Activated naive CD4-positive, alpha-beta T cell treated with anti-CD3 and anti-CD28 coated beads, Interleukin-2, amount 50 U/mL, for 24 hours (primary cell): ENCODE measurements around the gene NCL.
A peak's percentile ranks its signal among the peaks of the same experiment; 100 is the strongest.

Source experiments
- H3K27ac Mint-ChIP-seq: one replicate; pipeline ENCODE4 v1.8.0; 2021; ENCODE audit warnings: mild to moderate bottlenecking, mixed read lengths
- H3K27me3 Mint-ChIP-seq: one replicate; pipeline ENCODE4 v1.8.0; 2021; ENCODE audit warnings: mixed read lengths
- H3K36me3 Mint-ChIP-seq: one replicate; pipeline ENCODE4 v1.8.0; 2021; ENCODE audit warnings: mixed read lengths
- H3K4me1 Mint-ChIP-seq: one replicate; pipeline ENCODE4 v1.8.0; 2021; ENCODE audit warnings: mixed read lengths
- H3K4me3 Mint-ChIP-seq: one replicate; pipeline ENCODE4 v1.8.0; 2021; ENCODE audit warnings: mild to moderate bottlenecking, mixed read lengths
- H3K9me3 Mint-ChIP-seq: one replicate; pipeline ENCODE4 v1.8.0; 2021; ENCODE audit warnings: mixed read lengths

The NCL gene, protein sequence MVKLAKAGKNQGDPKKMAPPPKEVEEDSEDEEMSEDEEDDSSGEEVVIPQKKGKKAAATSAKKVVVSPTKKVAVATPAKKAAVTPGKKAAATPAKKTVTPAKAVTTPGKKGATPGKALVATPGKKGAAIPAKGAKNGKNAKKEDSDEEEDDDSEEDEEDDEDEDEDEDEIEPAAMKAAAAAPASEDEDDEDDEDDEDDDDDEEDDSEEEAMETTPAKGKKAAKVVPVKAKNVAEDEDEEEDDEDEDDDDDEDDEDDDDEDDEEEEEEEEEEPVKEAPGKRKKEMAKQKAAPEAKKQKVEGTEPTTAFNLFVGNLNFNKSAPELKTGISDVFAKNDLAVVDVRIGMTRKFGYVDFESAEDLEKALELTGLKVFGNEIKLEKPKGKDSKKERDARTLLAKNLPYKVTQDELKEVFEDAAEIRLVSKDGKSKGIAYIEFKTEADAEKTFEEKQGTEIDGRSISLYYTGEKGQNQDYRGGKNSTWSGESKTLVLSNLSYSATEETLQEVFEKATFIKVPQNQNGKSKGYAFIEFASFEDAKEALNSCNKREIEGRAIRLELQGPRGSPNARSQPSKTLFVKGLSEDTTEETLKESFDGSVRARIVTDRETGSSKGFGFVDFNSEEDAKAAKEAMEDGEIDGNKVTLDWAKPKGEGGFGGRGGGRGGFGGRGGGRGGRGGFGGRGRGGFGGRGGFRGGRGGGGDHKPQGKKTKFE

DNA sequence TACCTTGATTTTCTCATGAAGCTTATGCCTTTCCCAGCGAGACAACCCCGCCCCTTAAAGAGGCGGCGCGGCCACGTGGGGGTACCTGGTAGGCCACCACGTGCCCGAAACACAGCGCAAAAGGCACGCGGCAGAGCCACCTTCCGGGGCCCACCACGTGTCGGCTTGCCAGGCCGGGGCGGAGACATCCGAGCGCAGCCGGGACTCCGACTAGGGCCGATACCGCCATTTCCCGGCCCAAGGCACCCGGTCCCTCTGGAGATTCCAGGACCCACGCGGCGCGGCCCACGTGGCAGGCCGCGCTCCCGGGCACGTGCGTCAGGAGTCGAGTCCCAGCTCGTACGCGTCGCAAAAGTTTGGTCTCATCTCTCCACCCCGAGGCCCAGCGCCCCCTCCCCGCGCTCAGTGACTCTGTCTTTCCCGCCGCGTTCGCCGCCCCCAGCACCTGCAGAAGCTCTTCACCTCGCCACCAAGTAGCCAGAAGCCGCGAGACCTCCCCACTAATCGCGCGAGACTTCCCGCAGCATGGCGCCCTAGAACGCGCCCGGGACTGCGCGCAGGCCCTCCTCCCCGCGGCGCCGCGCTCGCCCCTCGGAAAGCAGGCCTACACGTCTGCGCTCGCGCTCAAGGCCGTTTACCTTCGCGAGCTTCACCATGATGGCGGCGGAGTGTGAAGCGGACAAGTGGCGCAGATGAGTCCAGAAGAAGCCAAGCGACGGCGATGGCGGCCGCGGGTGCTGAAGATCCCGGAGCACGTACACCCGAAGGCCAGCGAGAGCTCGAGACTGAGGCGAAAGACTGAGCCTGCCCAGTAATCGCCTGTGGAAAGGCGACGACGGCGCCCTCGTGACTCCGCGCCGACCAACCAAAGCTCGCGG lies at the start of gene NCL:
TSS of gene NCL (minus strand) at position 787 of the 878 bp plus-strand sequence. CDS start at position 656, 131 bp downstream.
- peaks cover 34% of the 10 kb centered on the region for H3K36me3 Mint-ChIP-seq
- H3K4me1 Mint-ChIP-seq = peaks cover 45% of the 10 kb centered on the region
- peak within 1 kb of the TSS; percentile 96 for H3K4me3 Mint-ChIP-seq
- H3K27ac Mint-ChIP-seq = peak within 1 kb of the TSS; percentile 95
- H3K27me3 Mint-ChIP-seq = no peaks in the 10 kb centered on the region
- H3K9me3 Mint-ChIP-seq = no peaks in the 10 kb centered on the region

DNA sequence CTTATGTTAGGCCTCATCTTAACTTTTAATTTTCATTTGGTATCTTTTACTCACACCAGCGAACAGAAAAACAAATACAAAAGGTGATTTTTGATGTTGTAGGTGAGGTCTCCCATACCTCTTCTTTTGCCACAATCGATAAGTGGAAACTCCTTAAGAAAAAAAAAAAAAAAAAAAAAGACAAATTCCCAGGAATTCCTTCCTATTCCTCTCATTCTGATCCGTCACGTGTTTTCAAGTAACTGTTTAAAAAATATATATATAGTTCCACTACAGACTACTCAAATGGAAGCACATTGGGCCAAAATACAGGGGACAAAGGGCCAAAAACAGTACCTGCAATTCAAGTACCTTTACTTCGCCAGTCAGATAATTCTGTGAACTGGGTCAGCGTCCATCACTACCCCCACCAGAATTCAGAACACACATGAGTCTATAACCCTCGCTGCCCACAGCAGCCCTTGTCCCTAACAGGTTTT lies 49.5 kb upstream of the NCL start:
- H3K4me3 Mint-ChIP-seq = peak overlapping the region; percentile 92
- H3K27ac Mint-ChIP-seq = peak overlapping the region; percentile 96
- no peaks in the 10 kb centered on the region for H3K27me3 Mint-ChIP-seq
- no peaks in the 10 kb centered on the region for H3K36me3 Mint-ChIP-seq
- H3K4me1 Mint-ChIP-seq = peaks cover 18% of the 10 kb centered on the region
- H3K9me3 Mint-ChIP-seq = no peaks in the 10 kb centered on the region

DNA sequence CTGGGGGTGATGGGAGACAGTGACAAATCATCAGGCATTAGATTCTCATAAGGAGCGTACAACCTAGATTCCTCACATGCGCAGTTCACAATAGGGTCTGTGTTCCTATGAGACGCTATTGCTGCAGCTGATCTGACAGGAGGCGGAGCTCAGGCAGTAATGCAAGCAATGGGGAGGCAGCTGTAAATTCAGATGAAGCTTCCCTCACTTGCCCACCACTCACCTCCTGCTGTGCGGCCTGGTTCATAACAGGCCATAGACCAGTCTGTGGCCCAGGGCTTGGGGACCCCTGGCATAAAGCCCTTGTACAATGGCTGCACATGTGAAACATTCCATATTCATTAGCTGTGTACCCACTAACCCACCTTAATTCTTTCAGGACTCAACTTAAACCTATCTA lies 47.9 kb upstream of the NCL start:
- Mint-ChIP-seq H3K36me3 (peaks cover 2% of the 10 kb centered on the region), H3K27me3 (no peaks in the 10 kb centered on the region), H3K4me1 (peaks cover 15% of the 10 kb centered on the region), H3K9me3 (no peaks in the 10 kb centered on the region), H3K4me3 (peak overlapping the region; percentile 31), H3K27ac (no peak overlapping the region)

DNA sequence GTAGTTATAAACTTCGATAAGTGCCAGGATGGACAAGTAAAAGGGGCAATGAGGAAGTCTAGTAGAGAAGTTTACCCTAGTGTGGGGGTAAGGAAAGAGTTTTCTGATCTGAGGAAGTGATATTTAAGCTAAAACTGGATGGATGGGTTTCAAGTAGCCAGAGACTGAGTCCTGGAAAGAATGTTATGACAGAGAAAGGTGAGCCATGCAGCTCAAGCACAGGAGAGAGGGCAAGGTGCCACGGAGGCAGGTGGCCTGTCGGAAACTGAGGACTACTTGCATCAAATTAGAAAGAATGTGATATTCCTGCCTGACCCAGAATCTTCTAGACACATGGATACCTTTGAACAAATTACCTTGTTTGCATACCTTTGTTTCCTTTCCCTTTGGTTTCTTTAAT lies 39.5 kb upstream of the NCL start:
- Mint-ChIP-seq H3K9me3 (no peaks in the 10 kb centered on the region), H3K27ac (no peak overlapping the region), H3K4me3 (no peak overlapping the region), H3K4me1 (no peaks in the 10 kb centered on the region), H3K27me3 (no peaks in the 10 kb centered on the region), H3K36me3 (peaks cover 9% of the 10 kb centered on the region)

GRCh38 chr2:231502596-231502995 lies 38.3 kb upstream of the NCL start:
- no peaks in the 10 kb centered on the region for H3K9me3 Mint-ChIP-seq
- H3K27me3 Mint-ChIP-seq = no peaks in the 10 kb centered on the region
- no peak overlapping the region for H3K4me3 Mint-ChIP-seq
- no peak overlapping the region for H3K27ac Mint-ChIP-seq
- H3K4me1 Mint-ChIP-seq = no peaks in the 10 kb centered on the region
- peaks cover 9% of the 10 kb centered on the region for H3K36me3 Mint-ChIP-seq

DNA sequence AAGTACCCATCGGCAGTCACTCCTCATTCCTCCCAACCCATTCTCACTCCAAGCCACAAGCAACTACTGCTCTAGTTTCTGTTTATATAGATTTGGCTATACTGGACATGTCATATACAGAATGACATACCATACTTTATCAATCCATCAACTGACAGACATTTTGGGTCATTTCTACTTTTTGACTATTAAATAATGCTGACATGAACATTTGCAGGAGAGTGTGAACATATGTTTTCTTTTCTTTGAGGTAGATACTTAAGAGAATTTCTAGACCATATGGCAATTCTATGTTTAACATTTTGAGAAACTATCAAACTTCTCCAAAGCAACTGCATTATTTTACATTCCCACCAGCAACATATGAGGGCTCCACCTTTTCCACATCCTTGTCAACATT lies 33.4 kb upstream of the NCL start:
- Mint-ChIP-seq H3K4me1 (no peaks in the 10 kb centered on the region), H3K4me3 (no peak overlapping the region), H3K27me3 (no peaks in the 10 kb centered on the region), H3K27ac (no peak overlapping the region), H3K36me3 (no peaks in the 10 kb centered on the region), H3K9me3 (no peaks in the 10 kb centered on the region)

DNA sequence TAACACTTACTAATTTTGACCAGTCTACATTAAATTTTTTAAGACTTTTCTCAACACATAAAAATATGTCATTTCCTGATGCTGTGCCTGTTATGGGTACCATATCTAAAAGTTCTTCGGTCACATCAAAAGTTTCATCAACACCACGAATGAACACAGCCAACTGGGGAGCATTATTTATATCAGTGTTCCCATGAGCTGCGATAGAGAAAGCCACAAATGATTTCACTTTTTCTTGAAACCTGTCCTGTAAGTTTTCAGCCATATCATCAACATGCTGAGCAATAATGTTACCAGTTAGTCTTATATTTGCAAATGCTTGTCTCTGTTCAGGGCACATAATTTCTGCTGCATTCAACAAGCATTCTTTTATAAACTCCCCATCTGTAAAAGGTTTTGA lies 30.4 kb upstream of the NCL start:
- H3K27me3 Mint-ChIP-seq = no peaks in the 10 kb centered on the region
- H3K36me3 Mint-ChIP-seq = no peaks in the 10 kb centered on the region
- no peaks in the 10 kb centered on the region for H3K4me1 Mint-ChIP-seq
- no peaks in the 10 kb centered on the region for H3K9me3 Mint-ChIP-seq
- no peak overlapping the region for H3K27ac Mint-ChIP-seq
- H3K4me3 Mint-ChIP-seq = no peak overlapping the region

DNA sequence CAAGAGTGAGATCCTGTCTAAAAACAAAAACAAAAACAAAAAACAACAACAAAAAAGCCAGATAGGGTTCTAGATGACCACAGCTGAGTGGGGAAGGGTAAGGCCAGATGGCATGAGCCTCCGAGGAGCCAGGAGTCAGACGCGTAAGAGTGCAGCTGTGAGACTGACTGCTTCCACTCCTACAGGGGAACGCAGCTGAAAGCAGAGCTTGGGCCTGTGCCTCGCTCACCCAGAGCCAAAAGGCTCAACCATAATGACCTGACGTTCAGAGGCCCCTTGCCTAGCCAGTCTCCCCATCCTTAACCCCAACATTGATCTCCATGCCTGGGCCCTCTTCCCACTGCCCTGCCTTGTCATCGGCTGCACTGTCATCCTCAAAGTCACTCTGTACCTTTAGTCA lies 26.5 kb upstream of the NCL start:
- no peaks in the 10 kb centered on the region for H3K27me3 Mint-ChIP-seq
- H3K4me3 Mint-ChIP-seq = no peak overlapping the region
- H3K4me1 Mint-ChIP-seq = peaks cover 6% of the 10 kb centered on the region
- no peaks in the 10 kb centered on the region for H3K36me3 Mint-ChIP-seq
- H3K9me3 Mint-ChIP-seq = no peaks in the 10 kb centered on the region
- H3K27ac Mint-ChIP-seq = no peak overlapping the region

DNA sequence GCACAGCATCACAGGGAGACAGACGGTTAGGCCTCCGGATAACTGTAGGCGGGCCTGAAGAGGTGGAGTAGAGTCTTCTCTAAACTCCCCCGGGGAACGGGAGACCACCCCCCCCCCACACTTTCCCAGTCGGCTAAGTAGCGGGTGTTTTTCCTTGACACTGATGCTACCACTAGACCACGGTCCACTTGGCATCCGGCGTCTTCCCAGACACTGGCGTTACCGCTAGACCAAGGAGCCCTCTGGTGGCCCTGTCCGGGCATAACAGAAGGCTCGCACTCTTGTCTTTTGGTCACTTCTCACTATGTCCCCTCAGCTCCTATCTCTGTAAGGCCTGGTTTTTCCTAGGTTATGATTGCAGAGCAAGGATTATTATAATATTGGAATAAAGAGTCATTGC lies 25.7 kb upstream of the NCL start:
- Mint-ChIP-seq H3K27ac (no peak overlapping the region), H3K4me1 (peaks cover 6% of the 10 kb centered on the region), H3K9me3 (no peaks in the 10 kb centered on the region), H3K4me3 (no peak overlapping the region), H3K27me3 (no peaks in the 10 kb centered on the region), H3K36me3 (no peaks in the 10 kb centered on the region)

DNA sequence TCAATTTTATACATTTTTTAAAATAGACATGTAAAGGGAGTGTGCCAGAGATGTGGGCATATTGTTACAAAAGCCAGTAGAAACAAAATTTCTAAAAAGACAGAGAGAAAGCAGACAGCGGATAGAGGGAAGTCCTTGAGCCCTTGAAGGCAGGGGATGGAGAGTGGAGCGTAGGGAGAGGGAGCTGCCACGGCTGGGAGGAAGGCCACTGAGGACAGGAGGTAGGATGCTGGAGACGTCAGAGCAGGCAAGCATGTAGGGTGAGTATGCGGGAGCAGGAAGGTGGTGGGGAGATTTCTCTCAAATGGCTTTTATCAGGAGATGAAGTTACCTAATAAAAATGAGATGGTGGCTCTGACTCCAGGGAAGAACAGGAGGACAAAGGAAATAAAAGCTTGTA lies 24.0 kb upstream of the NCL start:
- no peaks in the 10 kb centered on the region for H3K36me3 Mint-ChIP-seq
- peaks cover 6% of the 10 kb centered on the region for H3K4me1 Mint-ChIP-seq
- no peaks in the 10 kb centered on the region for H3K9me3 Mint-ChIP-seq
- H3K4me3 Mint-ChIP-seq = no peak overlapping the region
- H3K27me3 Mint-ChIP-seq = no peaks in the 10 kb centered on the region
- no peak overlapping the region for H3K27ac Mint-ChIP-seq

GRCh38 chr2:231486851-231487596 lies 22.7 kb upstream of the NCL start:
- Mint-ChIP-seq H3K4me3 (no peak overlapping the region), H3K36me3 (no peaks in the 10 kb centered on the region), H3K27me3 (no peaks in the 10 kb centered on the region), H3K4me1 (peaks cover 13% of the 10 kb centered on the region), H3K9me3 (no peaks in the 10 kb centered on the region), H3K27ac (peak overlapping the region; percentile 81)

DNA sequence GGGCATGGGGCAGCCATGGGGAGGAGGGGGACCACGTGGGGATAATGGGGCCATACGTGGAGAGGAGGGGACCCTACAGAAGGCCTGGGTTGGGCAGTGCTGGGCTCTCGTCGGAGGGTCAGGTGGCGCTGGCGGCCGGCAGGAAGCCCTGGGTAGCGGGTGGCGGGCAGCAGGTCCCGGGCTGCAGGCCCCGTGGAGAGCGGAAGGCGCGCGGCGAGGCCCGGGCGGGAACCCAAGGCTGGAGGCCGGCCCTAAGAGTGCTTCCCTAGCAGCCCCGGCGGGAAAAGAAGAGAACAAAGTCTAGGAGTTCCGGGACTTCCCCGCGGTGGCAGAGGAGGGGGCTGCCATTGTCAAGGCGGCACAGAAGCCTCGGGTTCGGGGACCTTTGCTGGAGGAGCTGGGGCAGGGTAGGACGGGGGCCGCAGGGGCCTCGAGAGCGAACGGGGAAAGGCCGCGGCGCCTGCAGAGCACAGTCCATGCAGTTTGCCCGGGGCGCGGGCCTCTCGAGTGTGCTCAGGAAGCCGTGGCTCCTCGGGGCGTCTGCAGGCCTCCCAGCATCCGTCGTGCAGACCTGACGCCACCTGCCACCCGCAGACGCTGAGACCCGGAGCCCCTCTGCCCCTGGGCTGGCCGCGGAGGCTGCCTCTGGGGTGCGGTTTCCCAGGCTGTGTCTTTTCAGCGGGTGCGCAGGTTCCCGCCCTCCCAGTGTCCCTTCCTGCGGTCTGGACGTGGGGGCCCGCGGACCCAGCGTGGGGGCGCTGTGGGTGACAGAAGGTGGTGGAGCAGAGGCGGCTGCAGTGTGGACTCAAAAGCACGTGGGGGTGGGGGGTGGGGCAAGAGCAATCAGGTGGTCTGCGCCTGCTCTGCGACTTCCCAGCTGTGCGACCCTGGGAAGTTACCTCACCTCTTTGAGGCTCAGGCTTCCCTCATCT lies 19.4 kb upstream of the NCL start:
- H3K27ac Mint-ChIP-seq = peak overlapping the region; percentile 92
- no peaks in the 10 kb centered on the region for H3K27me3 Mint-ChIP-seq
- no peaks in the 10 kb centered on the region for H3K36me3 Mint-ChIP-seq
- no peaks in the 10 kb centered on the region for H3K9me3 Mint-ChIP-seq
- H3K4me3 Mint-ChIP-seq = peak overlapping the region; percentile 85
- H3K4me1 Mint-ChIP-seq = peaks cover 13% of the 10 kb centered on the region

DNA sequence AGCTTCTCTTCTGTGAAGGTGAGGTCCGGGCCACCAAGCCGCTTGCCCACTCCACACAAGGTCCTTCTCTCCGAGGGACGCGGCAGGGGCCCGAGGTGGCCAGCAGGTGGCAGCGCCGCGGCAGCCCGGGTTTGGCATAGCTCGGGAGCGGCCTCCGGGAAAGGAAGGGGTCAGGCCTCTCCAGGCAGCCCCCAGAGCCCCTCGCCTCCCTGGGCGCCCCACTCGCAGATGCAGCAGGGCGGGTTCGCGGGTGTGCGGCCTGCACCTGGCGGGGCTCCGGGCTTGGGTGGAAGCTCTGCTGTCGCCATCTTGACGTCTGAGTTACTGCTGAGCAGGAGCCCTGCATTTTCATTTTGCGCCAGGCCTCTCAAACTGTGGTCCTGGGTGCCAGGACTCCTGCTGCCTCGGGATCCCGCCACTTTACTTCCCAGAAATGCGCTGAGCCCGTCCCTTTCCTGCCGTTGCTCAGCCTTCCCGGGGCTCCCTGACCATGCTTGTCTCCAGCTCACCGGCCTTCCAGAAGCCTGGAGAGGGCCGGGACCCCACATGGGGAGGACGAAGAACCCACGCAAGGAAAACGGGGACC lies 18.6 kb upstream of the NCL start:
- no peaks in the 10 kb centered on the region for H3K9me3 Mint-ChIP-seq
- peak overlapping the region; percentile 92 for H3K27ac Mint-ChIP-seq
- H3K27me3 Mint-ChIP-seq = no peaks in the 10 kb centered on the region
- H3K36me3 Mint-ChIP-seq = no peaks in the 10 kb centered on the region
- peak overlapping the region; percentile 85 for H3K4me3 Mint-ChIP-seq
- peaks cover 13% of the 10 kb centered on the region for H3K4me1 Mint-ChIP-seq

GRCh38 chr2:231480781-231481180 lies 16.5 kb upstream of the NCL start:
- no peaks in the 10 kb centered on the region for H3K27me3 Mint-ChIP-seq
- no peaks in the 10 kb centered on the region for H3K36me3 Mint-ChIP-seq
- no peak overlapping the region for H3K27ac Mint-ChIP-seq
- no peaks in the 10 kb centered on the region for H3K9me3 Mint-ChIP-seq
- H3K4me1 Mint-ChIP-seq = peaks cover 7% of the 10 kb centered on the region
- no peak overlapping the region for H3K4me3 Mint-ChIP-seq
